ENCODE results near the gene MAGED1.

Gene MAGED1

GRCh38 chrX:51922561-51922960, 29.1 kb downstream of the MAGED1 start:
- DNase-seq (ENCODE audit: low read depth): no peak

GRCh38 chrX:51931566-51932150, 38.2 kb downstream of the MAGED1 start:
- no peak for DNase-seq (ENCODE audit: low read depth)
- no peak overlapping the region for H3K4me3 ChIP-seq (ENCODE audit: low read depth, low read length)
- TF ChIP-seq MAX (IDR thresholded peaks at IDR 0.05; ENCODE audit: low read depth, low read length) (no peak), POLR2A (IDR thresholded peaks at IDR 0.05; ENCODE audit: extremely low read depth, insufficient read length) (no peak), MYC (IDR thresholded peaks at IDR 0.05; ENCODE audit: low read depth, low read length) (no peak), CTCF (IDR thresholded peaks at IDR 0.05; ENCODE audit: low read depth, low read length) (no peak)

More at GRCh38 chrX:51922561-51922960, 29.1 kb downstream of the MAGED1 start:
- no peak overlapping the region for H3K4me3 ChIP-seq (ENCODE audit: low read depth, low read length)
- TF ChIP-seq POLR2A (IDR thresholded peaks at IDR 0.05; ENCODE audit: extremely low read depth, insufficient read length) (no peak), MYC (IDR thresholded peaks at IDR 0.05; ENCODE audit: low read depth, low read length) (no peak), CTCF (IDR thresholded peaks at IDR 0.05; ENCODE audit: low read depth, low read length) (no peak), MAX (IDR thresholded peaks at IDR 0.05; ENCODE audit: low read depth, low read length) (no peak)

All from NB4 (cell line).